GM19240 (cell line): ENCODE data around the gene ZNRF3.

ENCODE experiments used
- DNase-seq: peaks from one replicate; pipeline ENCODE4 v3.0.0; 2011; ENCODE audit warnings: low spot score; ENCODE audit not compliant: insufficient read length

The ZNRF3 gene

GRCh38 chr22:28981818-28982499 lies 98.6 kb downstream of the ZNRF3 start:
- no peak for DNase-seq

DNA sequence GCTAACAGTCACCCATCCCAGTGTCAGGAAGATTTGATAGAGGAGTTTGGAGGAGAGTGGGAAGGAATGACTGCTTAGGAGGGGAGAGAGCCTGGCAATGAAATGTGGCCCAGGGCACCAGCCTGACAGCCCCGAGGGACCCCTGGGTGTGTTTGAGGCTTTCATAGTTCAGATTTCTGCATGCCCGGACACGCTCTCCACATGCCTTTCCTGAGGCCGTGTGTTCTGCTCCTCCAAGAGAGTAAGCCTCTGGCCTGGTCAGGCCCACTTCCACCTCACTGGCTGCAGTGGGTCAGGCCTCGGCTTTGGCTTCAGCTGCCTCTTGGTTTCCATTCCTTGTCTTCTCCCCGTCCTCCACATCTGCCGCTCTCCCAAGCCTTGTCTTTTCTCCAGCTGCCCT lies 99.8 kb downstream of the ZNRF3 start:
- DNase-seq, result no peak

GRCh38 chr22:28983788-28984441 lies 100.5 kb downstream of the ZNRF3 start:
- no peak for DNase-seq

GRCh38 chr22:28984482-28985158 lies 101.2 kb downstream of the ZNRF3 start:
- DNase-seq, result no peak

DNA sequence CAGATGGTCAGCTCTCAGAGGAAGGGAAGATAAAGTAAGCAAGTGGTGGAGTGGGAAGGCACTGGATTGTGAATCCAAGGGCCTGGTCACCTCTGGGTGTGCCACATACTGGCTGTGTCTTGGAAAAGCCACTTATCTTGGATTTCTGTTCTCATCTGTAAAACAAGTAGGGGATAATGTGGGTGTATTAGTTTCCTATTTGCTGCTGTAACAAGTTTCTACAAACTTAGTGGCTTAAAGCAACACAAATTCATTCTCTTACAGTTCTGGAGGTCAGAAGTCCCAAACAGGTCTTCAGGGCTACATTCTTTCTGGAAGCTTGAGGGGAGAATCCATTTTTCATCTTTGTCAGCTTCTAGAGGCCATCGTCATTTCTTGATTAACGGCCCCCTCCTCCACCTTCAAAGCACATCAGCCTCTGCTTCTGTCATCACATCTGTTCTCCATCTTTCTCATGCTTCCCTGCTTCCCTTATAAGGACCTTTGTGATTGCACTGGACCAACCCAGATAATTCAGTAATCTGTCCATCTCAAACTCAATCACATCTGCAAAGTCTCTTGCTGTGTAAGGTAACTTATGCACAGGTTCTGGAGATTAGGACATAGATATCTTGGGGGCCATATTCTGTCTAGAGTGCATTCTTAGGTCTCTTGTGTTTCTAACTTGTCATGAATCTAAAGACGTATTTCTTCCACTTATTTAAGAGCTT lies 102.4 kb downstream of the ZNRF3 start:
- DNase-seq, result no peak

DNA sequence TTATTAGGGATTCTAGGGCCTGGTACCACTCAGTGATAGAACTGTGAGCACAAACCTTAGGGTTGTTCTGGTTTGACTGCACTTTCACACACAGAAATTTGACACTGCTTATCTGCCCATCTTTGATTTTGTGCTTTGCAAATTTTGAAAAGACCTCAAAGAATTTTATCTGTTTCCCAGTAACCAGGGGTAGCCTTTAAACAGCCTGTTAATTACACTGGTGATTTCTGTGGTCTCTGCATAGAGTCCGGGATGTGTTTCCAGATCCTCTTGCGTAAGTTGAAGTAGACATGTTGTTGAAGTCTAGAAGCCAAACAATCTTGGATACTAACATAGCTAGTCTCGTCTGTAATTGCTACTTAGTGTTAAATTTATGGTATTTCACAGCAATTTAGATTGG lies 103.0 kb downstream of the ZNRF3 start:
- DNase-seq, result no peak

DNA sequence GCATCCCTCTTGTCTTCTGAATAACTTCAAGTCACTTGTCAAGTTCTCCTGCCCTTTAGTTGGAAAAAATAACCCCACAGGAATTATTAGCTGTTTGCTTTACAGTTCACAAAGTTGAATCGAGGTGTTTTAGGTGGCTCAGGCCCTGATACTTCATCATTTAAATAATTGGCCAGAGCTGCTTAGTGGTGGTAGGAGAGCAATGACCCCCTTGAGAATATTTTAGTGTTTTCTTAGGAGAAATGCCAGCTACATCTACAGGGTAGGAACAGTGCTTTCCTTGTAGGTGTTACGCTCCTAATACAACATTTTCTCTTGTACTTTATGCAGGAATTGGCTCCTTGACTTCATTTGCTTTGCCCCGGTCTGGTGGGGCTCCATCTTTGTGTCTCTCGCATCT lies 105.1 kb downstream of the ZNRF3 start:
- no peak for DNase-seq

- no peak for DNase-seq
Observed at GRCh38 chr22:28989035-28989464, 105.7 kb downstream of the ZNRF3 start.

- no peak for DNase-seq
Observed at GRCh38 chr22:28989484-28989883, 106.1 kb downstream of the ZNRF3 start.

GRCh38 chr22:28989912-28990311 lies 106.5 kb downstream of the ZNRF3 start:
- no peak for DNase-seq

GRCh38 chr22:28992565-28993356 lies 109.4 kb downstream of the ZNRF3 start:
- no peak for DNase-seq

DNA sequence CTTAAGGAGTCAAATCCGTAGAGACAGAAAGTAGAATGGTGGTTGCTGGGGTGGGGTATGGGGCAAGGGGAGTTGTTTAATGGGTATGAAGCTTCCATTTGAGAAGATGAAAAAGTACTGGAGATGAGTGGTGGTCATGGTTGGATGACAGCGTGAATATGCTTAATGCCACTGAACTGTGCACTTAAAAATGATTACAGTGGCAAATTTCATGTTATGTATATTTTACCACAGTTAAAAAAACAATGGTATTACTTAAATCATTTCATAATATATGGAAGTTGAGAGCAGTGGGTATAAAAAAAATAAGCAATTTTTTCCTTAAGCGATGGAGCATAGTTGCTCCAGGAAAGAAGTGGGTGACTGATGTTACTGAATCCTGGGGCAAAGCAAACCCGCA lies 111.2 kb downstream of the ZNRF3 start:
- no peak for DNase-seq

GRCh38 chr22:28995551-28995950 lies 112.2 kb downstream of the ZNRF3 start:
- DNase-seq, result no peak

DNA sequence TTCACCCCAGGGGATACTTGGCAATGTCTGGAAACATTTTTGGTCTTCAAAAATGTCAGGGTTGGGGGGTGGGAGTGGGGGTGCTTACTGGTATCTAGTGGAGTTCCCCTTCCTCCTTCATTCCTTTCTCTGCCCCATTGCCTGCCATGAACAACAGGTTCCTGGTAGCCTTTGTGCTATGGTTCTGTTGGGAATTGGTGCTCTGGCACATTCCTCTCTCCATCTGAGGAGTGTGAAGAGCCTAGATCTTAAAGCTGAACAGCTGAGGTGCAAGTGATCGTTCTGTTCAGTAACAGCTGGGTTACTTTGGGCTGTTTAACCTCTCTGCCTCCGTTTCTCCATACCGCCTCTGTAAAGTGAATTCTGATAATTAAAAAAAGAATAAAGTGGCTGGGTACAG lies 114.0 kb downstream of the ZNRF3 start:
- no peak for DNase-seq

- DNase-seq, result no peak
Observed at GRCh38 chr22:28998681-28999080, 115.3 kb downstream of the ZNRF3 start.

DNA sequence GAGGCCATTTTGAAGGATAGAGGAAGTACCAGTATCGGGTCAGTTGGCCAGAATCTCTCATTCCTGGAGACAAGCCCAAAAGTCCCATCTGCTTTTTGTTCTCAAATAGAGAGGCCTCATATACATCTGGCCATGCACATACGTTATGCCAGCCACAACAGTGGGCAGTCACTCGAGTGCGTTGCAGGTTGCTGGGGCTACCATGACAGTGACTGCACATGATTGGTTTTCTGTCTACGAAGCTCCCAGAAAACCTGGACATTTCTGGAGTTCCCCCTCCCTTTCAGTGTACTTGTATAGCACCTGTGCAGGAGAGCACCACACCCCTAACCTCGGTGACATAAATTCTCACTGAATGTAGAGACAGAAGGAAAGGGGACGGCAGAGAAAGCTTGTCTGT lies 116.1 kb downstream of the ZNRF3 start:
- no peak for DNase-seq

GRCh38 chr22:28999919-29000556 lies 116.7 kb downstream of the ZNRF3 start:
- DNase-seq, result no peak

DNA sequence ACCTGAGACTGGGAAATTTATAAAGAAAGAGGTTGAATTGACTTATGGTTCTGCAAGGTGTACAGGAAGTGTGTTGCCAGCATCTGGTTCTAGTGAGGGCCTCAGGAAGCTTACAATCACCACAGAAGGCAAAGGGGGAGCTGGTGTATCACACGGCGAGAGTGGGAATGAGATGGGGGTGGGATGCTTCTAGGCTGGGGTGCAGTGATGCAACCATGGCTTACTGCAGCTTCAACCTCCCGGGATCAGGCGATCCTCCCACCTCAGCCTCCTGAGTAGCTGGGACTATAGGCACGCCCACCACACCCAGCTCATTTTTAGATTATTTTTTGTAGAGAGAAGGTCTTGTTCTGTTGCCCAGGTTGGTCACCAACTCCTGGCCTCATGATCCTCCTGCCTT lies 117.3 kb downstream of the ZNRF3 start:
- DNase-seq, result no peak

DNA sequence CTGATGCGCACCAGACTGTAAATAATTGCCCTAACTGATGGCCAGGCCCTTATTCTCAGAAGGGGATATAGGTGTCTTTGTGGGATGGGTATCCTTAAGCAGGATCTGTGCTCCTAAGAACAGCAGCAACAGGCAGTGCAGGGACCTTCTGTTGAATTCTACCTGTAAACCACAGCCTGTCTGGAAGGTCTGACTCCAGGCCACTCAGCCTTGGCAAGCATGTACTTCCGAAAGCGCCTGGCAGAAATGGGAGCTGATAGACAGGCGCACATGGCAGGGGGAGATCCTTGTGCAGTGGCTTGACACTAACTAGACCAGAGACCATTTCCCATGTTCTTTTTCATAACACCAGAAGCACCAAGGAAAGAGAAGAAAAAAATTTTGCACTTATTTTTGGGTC lies 119.2 kb downstream of the ZNRF3 start:
- DNase-seq, result no peak

DNA sequence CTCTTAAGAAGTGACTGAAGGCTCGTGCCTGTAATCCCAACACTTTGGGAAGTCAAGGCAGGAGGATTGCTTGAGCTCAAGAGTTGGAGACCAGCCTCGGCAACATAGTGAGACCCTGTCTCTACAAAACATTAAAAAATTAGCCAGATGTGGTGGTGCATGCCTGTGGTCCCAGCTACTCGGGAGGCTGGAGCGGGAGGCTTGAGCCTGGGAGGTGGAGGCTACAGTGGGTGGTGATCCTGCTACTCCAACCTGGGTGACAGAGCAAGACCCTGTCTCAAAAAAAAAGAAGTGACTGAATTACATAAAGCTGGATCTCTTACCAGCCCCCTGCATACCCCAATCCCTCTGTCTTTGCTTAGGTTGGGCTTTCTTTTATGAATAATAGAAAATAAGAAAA lies 120.2 kb downstream of the ZNRF3 start:
- no peak for DNase-seq
